ENCODE data around the gene MYD88.

MYD88 gene

GRCh38 chr3:38114052-38114874, 24.2 kb upstream of the MYD88 start:
- peak; percentile 25 for DNase-seq

DNA sequence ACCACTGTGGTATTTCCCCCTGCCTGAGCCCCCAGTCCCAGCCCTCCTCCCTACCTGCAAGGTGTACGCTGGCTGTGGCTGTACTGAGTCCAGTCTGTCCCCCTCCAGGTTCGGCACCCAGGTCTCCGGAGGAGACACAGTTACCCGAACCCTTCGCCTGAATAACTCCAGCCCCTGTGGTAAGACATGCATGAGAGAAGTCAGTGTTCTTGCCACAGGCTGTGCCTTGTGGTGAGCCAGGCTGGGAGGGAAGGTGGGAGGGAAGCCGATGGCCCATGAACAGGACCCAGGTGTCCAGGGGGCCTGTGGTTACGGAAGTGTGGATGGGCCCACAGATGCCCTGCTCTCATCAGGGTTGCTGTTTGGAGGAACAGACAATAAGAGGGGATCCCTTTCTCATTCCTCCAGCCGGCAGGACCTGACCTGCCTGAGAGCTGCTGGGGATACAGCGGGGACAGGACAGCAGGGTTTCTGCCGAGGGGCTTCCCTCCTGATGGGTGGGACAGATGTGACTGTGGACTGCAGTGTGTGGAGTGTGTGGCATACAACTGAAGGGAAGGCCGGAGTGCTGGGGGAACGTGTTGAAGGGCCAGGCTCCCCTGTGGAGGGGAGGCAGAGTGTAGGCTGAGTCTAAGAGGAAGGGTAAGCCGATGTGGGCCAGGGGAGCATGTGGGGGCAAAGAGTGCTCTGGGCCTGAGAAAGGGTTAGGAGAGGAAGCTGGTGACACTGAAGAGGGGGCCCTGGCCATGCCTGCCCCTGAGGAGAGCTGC, 23.4 kb upstream of the MYD88 start:
- peak; percentile 26 for DNase-seq

- peak; percentile 26 for DNase-seq
These were observed 22.6 kb upstream of the MYD88 start for GRCh38 chr3:38115645-38116427.

DNA sequence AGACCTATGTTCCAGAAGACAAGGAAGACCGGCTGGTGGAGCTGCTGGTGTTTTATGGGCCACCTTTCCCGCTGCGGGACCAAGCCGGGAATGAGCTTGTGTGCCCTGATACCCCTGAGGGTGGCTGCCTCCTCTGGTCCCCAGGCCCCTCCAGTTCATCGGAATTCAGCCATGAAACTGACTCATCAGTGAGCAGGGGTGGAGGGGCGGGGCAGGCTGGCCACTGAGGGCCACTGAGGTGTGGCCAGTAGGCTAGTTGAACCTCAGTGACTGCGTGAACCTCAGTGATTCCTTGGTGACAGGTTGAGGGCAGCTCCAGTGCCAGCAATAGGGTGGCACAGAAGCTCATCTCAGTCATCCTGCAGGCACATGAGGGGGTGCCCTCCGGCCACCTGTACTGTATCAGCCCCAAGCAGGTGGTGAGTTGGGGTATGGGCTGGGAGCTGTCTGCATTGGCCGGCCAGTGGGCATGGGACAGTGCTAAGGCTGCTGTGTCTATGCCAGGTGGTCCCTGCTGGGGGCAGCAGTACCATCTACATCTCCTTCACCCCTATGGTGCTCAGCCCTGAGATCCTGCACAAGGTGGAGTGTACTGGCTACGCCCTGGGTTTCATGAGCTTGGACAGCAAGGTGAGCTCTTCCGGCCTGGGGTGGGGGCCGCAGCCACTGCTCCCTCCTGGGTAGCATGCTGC, 21.8 kb upstream of the MYD88 start:
- peak; percentile 25 for DNase-seq

GRCh38 chr3:38117163-38117716, 21.2 kb upstream of the MYD88 start:
- DNase-seq, result no peak

DNA sequence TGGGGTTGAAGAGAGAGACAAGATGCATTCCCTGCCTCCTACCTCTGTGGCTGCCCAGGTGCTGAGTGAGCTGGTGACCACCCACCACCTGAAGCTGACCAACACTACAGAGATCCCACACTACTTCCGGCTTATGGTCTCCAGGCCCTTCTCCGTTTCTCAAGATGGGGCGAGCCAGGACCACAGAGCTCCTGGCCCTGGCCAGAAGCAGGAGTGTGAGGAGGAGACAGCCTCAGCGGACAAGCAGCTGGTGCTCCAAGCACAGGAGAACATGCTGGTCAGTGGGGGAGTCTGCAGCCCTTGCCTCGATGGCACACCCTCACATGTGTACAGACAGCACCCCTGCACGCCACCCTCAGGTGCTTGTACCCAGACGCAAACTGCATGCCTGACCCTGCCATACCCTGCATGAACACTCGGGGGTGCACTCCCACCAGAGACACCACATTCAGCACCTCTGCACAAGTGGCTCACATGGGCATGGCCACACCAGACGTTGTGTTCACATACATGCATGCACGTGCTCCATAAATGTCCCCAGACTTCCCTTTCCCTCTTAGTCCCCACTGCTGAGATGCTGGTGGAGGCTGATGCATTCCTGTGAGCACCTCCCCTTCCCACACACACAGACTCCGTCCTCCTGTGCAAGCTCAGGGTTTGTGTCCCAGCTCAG, 20.6 kb upstream of the MYD88 start:
- DNase-seq, result peak; percentile 70

- DNase-seq, result peak; percentile 17
These were observed 19.8 kb upstream of the MYD88 start for GRCh38 chr3:38118421-38119247.

DNA sequence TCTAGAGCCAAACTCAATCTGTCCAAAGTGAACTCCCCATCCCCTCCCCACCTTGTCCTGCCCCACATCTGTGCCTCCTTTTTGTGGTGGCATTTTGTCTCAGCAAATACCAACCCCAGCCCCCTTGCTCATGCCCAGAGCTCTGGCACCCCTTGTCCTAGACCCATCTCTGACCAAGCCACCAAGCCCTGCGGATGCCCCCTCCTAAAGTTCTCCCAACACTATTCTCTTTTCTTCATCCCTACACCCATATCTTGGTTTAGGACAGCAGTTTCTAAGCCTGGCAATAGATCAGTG, 19.3 kb upstream of the MYD88 start:
- peak; percentile 7 for DNase-seq

DNA sequence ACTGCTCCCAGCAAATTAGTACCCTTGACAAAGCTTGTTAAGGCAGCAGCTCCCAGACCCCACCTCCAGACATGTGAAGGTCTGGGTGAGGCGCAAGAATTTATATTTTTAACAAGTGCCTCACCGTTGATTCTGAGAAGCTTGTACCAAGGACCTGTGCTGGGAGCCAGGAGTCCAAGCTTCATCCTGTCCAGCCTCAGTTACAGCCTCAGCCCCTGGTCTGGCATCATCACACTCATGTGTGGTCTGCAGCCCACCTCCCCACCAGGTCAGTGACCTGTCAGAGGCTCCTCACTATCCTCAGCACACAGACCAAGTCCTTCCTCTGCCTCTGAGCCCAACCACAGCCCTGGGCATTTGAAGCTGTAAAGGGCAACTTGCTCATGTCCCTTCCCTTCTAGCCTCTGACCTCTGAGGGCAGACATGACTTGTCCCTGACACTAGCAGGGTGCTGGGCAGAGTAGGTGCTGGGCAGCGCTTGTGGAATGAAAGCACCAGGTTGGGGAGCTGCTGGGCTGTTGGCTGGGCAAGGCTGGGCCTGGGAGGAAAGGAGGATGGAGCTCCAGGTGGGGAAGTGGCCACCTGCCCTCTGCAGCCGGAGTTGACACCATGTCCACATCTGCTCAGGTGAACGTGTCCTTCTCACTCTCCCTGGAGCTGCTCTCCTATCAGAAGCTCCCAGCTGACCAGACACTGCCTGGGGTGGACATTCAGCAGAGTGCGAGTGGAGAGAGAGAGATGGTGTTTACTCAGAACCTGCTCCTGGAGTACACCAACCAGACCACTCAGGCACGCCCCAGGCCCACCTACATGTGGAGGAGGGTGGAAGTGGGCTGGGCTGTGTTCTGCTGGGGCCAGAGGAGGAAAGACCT, 18.4 kb upstream of the MYD88 start:
- peak; percentile 29 for DNase-seq

DNA sequence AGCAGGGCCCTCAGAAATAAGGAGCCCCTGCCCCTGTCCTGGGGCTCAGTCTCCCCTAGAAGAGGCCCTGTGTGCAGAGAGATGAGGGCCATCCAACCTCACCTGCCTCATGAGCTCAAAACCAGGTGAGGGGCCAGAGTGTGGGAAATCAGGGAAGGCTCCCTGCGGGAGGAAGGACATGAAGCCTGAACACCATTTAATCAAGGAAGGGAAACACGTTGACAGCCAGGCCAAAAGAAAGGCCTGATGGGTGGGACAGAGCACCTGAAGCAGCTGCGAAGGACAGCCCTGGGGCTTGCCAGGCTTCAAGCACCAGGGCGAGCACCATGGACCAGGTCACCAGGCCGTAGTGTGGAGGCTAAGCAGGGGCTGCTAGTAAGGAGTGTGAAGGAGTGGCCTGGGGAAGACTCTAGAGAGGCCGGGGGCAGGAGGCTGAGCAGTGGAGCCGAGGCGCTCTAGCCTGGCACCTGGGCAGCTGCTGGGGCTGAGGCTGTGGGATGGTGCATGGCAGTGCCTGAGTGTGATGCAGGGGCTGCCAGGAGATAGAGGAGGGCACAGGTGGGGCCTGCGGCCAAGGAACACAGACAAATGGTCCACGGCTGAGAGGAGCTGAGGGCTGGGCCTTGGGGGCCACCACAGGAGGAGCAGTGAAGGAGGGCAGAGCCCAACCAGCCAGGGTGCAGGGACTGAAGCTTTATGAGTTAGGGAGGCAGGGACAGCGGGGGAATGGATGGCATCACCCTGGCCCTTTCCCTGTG, 17.6 kb upstream of the MYD88 start:
- DNase-seq, result peak; percentile 21

- DNase-seq, result peak; percentile 25
These were observed 17.0 kb upstream of the MYD88 start for GRCh38 chr3:38121451-38121831.

DNA sequence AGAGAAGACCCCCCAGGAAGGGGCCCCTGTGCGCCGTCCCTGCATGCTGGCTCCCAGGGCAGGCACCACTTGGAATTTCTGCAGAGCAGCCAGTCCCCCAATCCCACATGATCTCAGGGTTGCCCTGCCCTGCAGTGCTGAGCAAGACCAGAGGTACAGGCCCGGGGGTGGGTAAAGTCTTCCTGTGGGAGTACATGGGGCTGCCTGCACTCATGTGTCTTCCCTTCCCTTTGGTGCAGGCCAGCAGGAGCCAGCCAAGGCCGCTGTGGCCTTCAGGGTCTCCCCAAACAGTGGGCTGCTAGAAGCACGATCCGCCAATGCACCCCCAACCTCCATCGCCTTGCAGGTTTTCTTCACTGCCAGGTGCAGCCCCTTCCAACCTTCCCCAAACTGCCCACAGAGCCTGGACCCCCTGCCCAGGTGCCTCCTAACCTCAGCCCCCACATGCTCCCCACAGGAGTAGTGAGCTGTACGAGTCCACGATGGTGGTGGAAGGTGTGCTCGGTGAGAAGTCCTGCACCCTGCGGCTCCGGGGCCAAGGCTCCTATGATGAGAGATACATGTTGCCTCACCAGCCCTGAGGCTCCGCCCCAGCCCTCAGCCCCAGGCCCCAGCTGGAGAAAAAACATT, 16.5 kb upstream of the MYD88 start:
- peak; percentile 25 for DNase-seq

GRCh38 chr3:38122712-38123290, 15.7 kb upstream of the MYD88 start:
- DNase-seq, result peak; percentile 14

- DNase-seq, result no peak
These were observed 13.9 kb upstream of the MYD88 start for GRCh38 chr3:38124324-38125122.

DNA sequence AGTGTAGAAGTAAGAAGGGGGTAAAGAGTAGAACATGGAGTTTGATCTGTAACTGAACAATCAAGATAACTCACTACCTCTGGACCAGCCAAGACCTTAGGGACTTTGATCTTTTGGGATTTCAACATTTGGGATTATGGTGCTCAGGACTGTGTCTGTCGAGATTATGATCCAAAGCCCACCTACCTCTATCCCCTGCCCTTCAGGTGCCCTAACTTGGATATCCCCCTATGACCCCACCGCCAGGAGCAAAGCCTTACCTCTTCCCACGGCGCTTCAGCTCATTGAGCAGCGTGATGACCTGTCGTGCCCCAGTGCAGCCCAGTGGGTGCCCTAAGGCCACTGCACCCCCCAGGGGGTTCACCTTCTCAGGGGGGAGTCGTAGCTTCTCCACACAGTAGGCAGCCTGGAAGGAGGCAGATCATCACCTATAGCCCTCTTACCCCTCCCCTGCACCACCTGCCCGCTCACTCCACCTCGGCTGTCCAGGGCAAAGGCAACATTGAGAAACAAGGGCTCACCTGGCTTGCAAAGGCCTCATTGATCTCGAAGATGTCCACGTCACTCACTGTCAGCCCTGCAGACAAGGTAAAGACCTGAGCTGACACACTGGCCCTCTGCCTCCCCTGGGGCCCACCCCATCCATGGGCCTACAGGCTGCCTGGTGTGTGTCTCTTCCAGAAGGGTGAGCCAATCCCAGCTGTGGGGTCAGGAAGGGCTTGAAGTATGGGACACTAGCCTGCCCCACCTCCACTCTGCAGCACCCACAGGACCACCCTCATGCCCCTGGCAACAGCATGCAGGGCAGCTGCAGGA, 12.9 kb upstream of the MYD88 start:
- no peak for DNase-seq

DNA sequence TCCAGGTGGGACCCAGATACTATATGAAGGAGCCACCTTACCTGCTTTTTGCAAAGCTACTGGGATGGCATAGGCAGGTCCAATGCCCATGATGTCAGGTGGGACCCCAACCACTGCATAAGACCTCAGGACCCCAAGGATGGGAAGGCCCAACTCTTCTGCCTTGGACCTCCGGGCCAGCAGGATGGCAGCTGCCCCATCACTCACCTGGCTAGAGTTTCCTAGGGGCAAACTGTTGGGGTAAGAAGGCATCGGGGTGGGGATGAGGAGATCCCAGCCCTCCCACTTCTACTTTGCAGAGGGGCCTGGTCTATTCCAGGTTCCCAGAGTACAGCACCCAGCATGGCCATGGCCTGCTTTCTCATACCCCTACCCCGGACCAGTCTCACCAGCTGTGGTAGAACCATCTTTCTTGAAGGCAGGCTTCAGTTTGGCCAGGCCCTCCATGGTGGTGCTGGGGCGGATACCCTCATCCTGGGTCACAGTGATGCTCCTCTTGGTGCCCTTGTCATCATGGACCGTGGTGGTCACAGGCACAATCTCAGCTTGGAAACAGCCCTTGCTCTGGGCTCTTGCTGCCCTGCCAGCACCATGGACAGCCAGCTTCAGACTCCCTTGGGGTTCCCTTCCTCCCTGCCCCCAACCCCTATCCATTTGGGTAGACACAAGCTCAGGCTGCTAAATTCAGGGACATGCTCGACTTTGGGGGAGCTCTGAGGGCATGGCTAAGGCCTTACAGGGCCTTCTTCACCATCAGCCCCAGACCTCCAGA, 12.2 kb upstream of the MYD88 start:
- DNase-seq, result peak; percentile 13
